ENCODE measurements around the gene ZNF75A.

Gene ZNF75A

GRCh38 chr16:3328104-3328503 lies 22.8 kb downstream of the ZNF75A start (continued):
- peak; percentile 37; the same call in 1 of the 2 replicates for TF ChIP-seq BCL6B (tag by site-specific recombination; IDR thresholded peaks at IDR 0.05)
- TF ChIP-seq ZBTB44 (tag by site-specific recombination; IDR thresholded peaks at IDR 0.05): no peak
- 0 out of 2 replicates have a peak, but pooled peaks have one; percentile 19 for TF ChIP-seq ZNF610 (tag by site-specific recombination; IDR thresholded peaks at IDR 0.05; ENCODE audit: borderline replicate concordance)
- no peak for TF ChIP-seq GLIS1 (tag by site-specific recombination; IDR thresholded peaks at IDR 0.05)
- TF ChIP-seq ZFP3 (tag by site-specific recombination; IDR thresholded peaks at IDR 0.05; ENCODE audit: low read depth): no peak
- no peak for TF ChIP-seq INSM2 (tag by site-specific recombination; IDR thresholded peaks at IDR 0.05)
- no peak for TF ChIP-seq ZNF521 (tag by site-specific recombination; IDR thresholded peaks at IDR 0.05)
- no peak for TF ChIP-seq REST (tag by site-specific recombination; IDR thresholded peaks at IDR 0.05)
- no peak for TF ChIP-seq ZNF549 (tag by site-specific recombination; IDR thresholded peaks at IDR 0.05)
- no peak for TF ChIP-seq ZNF571 (tag by site-specific recombination; IDR thresholded peaks at IDR 0.05)
- TF ChIP-seq MEIS1 (CRISPR knock-in tag; IDR thresholded peaks at IDR 0.05; ENCODE audit: borderline replicate concordance): no peak
- TF ChIP-seq ZBTB1 (tag by site-specific recombination; IDR thresholded peaks at IDR 0.05): no peak
- TF ChIP-seq YY1 (tag by site-specific recombination; IDR thresholded peaks at IDR 0.05): no peak
- TF ChIP-seq ZNF274 (IDR thresholded peaks at IDR 0.05; ENCODE audit: low read length): no peak
- no peak for TF ChIP-seq ZNF274 (tag by site-specific recombination; IDR thresholded peaks at IDR 0.05; ENCODE audit: borderline replicate concordance)
- TF ChIP-seq ZNF211 (tag by site-specific recombination; IDR thresholded peaks at IDR 0.05; ENCODE audit: low read depth): no peak
- no peak for TF ChIP-seq ZNF221 (tag by site-specific recombination; IDR thresholded peaks at IDR 0.05; ENCODE audit: borderline replicate concordance)
- no peak for TF ChIP-seq ZNF488 (tag by site-specific recombination; IDR thresholded peaks at IDR 0.05)
- TF ChIP-seq ZNF433 (tag by site-specific recombination; IDR thresholded peaks at IDR 0.05; ENCODE audit: low read depth): no peak
- TF ChIP-seq SCRT1 (tag by site-specific recombination; IDR thresholded peaks at IDR 0.05; ENCODE audit: borderline replicate concordance): 0 out of 2 replicates have a peak, but pooled peaks have one; percentile 33
- no peak for TF ChIP-seq ZNF600 (tag by site-specific recombination; IDR thresholded peaks at IDR 0.05)
- TF ChIP-seq ZNF704 (tag by site-specific recombination; IDR thresholded peaks at IDR 0.05): no peak
- no peak for TF ChIP-seq ZNF645 (tag by site-specific recombination; IDR thresholded peaks at IDR 0.05)
- no peak for TF ChIP-seq ZNF280C (tag by site-specific recombination; IDR thresholded peaks at IDR 0.05)
- no peak for TF ChIP-seq ZNF510 (tag by site-specific recombination; IDR thresholded peaks at IDR 0.05; ENCODE audit: insufficient replicate concordance)
- no peak for TF ChIP-seq ZNF133 (tag by site-specific recombination; IDR thresholded peaks at IDR 0.05)
- no peak for TF ChIP-seq ZNF626 (tag by site-specific recombination; IDR thresholded peaks at IDR 0.05)

Data from HEK293 (cell line).